D341Med (cell line): ENCODE data around the gene TTLL11.
"Not testable (repeated sequence)": the region's sequence is repeated elsewhere in the genome, so short reads cannot be mapped to it uniquely, and the experiment has no call there.

Source experiments
- DNase-seq: peaks from one replicate; pipeline ENCODE4 v3.0.0; 2012; ENCODE audit warnings: low spot score

TTLL11 gene

GRCh38 chr9:122125509-122126330 lies 32.6 kb upstream of the TTLL11 start:
- DNase-seq = no peak

GRCh38 chr9:122125158-122125508 lies 32.0 kb upstream of the TTLL11 start:
- DNase-seq = peak; percentile 92

- DNase-seq = no peak
Measured at GRCh38 chr9:122124528-122124927, 31.4 kb upstream of the TTLL11 start.

- no peak for DNase-seq
Measured at GRCh38 chr9:122124048-122124447, 30.9 kb upstream of the TTLL11 start.

- DNase-seq = peak; percentile 86
Measured at GRCh38 chr9:122122903-122123632, 30.0 kb upstream of the TTLL11 start.

- DNase-seq = no peak
Measured at GRCh38 chr9:122122468-122122867, 29.4 kb upstream of the TTLL11 start.

GRCh38 chr9:122121931-122122330 lies 28.8 kb upstream of the TTLL11 start:
- DNase-seq = no peak

GRCh38 chr9:122121391-122121790 lies 28.3 kb upstream of the TTLL11 start:
- no peak for DNase-seq

GRCh38 chr9:122120316-122121071 lies 27.4 kb upstream of the TTLL11 start:
- no peak for DNase-seq

GRCh38 chr9:122119721-122120120 lies 26.6 kb upstream of the TTLL11 start:
- DNase-seq = no peak

- DNase-seq = no peak
Measured at GRCh38 chr9:122119166-122119521, 26.0 kb upstream of the TTLL11 start.

GRCh38 chr9:122118343-122119165 lies 25.4 kb upstream of the TTLL11 start:
- DNase-seq = no peak

GRCh38 chr9:122117241-122117640 lies 24.1 kb upstream of the TTLL11 start:
- DNase-seq = not testable (repeated sequence)

- no peak for DNase-seq
Measured at GRCh38 chr9:122116448-122117173, 23.5 kb upstream of the TTLL11 start.

- DNase-seq = no peak
Measured at GRCh38 chr9:122116040-122116439, 22.9 kb upstream of the TTLL11 start.

- DNase-seq = no peak
Measured at GRCh38 chr9:122115176-122116035, 22.3 kb upstream of the TTLL11 start.

- DNase-seq = peak; percentile 58
Measured at GRCh38 chr9:122113574-122113973, 20.5 kb upstream of the TTLL11 start.

GRCh38 chr9:122112238-122112637 lies 19.1 kb upstream of the TTLL11 start:
- DNase-seq = no peak

GRCh38 chr9:122111413-122112085 lies 18.4 kb upstream of the TTLL11 start:
- no peak for DNase-seq
